HG03095 (cell line): ENCODE measurements around the gene CDC42EP3.

ENCODE experiments used
- ATAC-seq: cut with Tn5 transposase; IDR thresholded peaks from one replicate; pipeline ENCODE4 v1.9.1; 2021; ENCODE audit warnings: moderate library complexity; ENCODE audit not compliant: unreplicated experiment

CDC42EP3 gene

DNA sequence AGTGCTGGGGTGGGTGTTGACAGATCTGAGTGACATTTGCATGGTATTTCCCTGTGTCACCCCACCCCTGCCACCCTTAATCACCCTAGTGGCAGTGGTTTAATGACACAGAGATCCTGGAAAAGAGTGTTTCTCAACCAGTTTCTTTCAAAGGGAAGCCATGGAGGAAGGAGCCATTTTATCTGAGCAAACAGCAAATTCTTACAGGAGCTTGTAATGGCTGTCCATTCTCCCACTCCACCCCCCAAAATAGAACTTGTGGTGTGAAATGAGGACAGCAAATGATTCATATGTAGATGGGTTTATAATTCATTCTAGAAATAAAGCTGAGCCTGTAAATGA, 51.5 kb downstream of the CDC42EP3 start:
- ATAC-seq = no peak

DNA sequence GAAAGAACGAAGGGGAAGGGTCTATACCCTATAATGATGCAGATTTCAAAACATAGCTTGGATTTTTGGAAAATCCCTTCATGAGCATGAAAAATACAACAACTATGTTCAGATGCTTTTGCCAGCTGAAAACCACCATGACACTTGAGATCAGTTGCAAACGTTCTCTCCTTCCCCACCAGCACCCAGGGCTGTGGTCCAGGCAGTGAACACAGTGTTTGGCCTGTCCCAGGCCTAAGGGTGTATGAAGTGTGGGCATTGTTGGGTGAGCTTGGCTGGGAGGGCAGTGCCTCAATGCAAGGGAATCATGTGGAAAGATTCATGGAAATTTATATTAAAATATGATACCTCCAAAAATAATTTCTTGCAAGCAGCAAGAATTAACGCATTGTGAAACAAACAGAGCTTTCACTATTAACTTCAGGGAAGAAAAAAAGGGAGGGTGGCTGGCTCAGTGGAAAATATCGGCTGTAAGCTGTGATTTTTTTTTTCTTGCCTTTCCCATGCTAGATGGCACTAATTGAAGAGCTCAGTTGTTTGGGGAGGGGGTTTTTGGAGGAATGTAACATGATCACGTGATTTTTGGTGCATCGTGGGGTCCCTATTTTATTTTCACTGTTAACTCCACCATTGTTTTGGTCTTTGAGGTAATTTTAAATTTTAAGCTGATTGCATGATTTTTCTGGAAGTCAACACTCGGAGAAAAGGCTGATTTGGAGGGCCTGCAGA, 52.0 kb downstream of the CDC42EP3 start:
- ATAC-seq = no peak

DNA sequence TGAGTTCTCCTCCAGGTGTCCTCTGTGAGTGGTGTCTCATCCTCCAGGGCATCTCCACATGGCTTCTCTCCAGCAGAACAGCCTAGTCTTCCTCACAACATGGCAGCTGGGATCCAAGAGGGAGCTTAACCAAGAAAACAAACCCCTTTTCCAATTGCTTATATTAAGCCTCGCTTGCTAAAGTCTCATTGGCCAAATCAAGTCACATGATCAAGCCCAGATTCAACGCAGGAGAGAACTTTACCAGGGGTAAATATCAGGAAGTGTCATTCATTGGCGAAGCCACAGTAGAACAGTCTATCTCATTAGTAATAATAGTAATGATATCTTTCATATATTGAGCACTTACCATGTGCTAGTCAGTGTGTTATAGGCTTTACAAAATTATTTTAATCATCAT, 53.1 kb downstream of the CDC42EP3 start:
- no peak for ATAC-seq

DNA sequence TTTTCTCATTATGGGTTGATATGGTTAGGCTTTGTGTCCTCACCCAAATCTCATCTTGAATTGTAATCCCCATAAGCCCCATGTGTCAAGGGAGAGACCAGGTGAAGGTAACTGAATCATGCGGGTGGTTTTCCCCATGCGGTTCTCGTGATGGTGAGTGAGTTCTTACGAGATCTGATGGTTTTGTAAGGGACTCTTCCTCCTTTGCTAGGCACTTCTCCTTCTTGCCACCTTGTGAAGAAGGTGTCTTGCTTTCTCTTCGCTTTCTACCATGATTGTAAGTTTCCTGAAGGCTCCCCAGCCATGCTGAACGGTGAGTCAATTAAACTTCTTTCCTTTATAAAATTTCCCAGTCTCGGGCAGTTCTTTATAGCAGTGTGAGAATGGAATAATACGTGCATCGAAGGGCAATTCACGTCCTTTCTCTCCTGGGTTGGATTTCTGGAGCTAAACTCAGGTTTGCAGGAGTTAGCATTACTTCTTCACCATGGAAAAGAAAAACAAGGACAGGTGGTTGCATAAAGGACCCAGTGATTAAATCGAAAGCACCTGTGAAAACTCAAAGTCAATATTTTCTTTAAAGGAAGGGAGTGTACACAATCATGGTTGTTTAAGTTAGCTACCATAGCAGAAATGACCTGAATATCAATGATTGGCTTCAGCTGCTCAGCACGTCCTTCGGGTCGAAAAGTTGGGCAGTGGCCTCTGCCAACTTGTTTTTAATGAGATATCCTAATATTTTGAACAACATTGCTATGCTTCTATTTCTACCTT, 54.1 kb downstream of the CDC42EP3 start:
- ATAC-seq = peak; percentile 39

DNA sequence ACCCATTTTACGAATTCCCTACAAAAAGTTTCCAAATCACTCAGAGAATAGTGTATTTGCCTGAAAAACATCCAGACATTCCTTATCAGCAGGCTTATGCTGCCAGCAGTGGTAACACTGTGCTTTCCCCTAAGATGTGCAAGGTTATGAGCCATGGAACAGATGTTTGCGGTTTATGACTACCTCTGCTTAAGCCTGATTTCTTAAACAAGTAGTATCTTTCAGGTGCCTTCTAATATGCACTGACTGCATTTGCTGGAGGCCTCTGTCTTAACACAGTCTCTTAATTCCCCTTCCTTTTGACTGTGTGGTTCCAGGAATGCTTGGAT, 54.8 kb downstream of the CDC42EP3 start:
- peak; percentile 63 for ATAC-seq

DNA sequence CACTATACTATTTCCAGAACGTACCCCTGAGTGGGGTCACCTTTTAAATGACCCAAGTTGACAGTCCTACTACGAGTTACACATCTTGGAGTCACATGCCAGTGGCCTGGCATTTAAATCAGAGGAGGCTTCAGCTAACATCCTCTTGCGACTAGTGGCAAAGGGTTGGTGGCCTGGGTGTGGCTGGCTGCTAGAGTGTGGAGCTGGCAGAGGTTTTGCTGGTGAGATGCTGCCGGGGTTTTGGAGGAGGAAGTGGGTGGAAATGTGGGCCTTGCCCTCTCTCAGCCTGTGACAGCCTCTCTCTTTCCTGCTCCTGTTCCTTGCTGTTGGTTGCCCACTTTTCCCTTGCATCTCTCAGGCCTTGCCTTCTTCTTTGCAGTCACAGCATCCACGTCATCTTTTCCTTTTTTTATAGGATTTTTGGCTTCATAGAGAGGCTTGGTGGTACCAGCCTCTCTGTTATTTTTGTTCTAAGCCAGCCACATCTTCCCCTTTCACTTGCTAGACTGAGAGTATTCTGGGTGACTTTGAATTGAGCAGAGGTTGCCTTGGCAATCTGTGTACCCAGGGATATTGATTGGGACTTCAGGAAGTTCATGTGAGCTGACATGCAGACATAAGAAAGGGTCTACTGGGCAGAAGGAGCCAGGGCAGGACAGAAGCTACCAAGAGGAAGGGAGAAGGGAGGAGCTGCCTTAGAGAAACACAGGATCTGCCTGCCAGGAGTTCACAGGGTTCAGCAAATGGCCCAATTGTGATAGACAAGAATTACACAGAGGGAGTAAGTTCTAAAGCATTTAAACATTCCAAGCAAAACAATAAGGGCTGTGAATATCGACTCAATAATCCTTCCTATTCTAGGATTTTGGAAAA, 55.4 kb downstream of the CDC42EP3 start:
- no peak for ATAC-seq

- ATAC-seq = no peak
Observed at GRCh38 chr2:37614061-37614738, 57.2 kb downstream of the CDC42EP3 start.

GRCh38 chr2:37612382-37612781, 59.1 kb downstream of the CDC42EP3 start:
- no peak for ATAC-seq

DNA sequence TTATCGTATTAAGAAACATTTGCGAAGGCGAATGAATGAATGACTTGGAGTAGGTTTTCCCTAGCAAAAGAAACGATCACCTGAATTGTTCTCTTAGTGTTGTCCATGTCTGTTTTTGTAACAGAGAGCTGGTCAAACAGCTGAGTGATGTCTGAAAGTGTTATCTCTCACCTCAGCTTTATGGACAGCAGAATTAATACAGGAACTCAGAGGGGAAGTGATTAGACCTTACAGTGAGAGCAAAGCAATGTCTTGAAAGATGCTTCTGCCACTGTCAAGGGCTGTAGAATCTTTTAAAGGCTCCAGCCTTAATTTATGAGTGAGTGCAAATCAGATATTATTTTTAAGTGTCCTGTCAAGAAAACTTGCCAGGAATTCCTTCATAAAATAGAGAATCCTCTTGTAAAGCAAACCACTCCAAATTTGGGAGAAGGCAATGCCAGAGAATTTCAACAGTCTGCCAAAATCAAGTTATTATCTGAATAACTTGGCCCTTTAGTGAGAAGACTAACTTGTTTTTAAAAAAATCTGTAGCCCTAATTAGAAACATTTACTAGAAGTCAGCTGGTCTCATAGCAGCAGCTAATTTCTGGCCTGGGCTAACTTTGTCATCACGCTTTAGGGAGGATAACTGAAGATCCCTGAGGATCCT, 60.7 kb downstream of the CDC42EP3 start:
- ATAC-seq = no peak

GRCh38 chr2:37609782-37610181, 61.7 kb downstream of the CDC42EP3 start:
- ATAC-seq = no peak

DNA sequence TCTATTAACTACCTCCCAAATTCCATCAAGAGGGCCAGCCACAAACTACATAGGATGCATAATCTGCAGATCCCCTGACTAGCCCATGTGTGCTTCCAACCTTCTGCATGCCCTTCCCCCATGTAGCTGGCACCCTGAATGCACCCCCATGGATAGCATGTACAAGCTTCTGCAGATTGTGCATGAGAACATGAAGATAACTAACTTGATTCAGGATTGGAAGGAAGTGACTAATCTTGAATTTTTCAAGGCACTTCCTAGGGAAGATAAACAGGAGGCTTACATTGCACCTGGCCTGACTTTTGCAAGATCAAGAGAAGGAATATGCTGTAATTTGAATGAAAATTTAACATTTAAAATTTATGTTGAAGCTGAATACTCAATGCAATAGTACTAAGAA, 66.7 kb downstream of the CDC42EP3 start:
- ATAC-seq = no peak

- no peak for ATAC-seq
Observed at GRCh38 chr2:37602702-37603101, 68.7 kb downstream of the CDC42EP3 start.

DNA sequence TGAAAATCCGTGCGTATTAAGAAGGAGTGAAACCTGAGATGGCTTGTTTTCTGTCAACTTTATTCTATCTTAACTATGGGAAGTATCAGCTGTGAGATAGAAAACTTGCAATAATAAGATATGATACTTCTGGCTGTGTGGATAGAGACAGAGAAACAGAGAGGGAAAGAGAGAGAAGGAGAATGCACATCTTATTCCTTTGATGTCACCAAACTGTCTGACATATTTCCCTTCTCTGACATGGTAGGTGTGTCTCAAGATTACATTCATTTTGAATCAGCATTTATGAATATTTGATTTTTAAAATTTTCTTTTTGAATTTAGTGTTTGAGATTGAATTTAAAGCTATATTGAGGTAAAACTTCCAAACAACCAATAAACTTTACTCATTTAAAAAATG, 69.4 kb downstream of the CDC42EP3 start:
- ATAC-seq = no peak

DNA sequence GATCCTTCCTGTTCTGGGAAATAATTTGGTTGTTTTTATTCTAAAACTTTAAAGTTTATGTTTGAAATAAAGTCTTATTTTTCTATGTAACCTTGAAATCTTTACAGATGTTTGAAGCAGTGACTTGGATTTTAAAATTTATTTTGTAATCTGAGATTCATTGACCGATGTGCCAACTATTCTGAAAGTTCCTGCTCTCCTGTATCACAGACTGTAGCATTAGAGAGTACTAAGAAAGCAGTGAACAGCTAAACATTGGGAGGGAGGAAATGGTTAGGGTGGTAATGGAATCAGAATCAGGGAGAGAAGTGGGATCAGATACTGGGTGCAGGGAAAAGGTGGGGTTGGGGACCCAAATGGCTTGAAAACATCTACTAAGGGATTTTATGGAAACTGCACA, 69.9 kb downstream of the CDC42EP3 start:
- ATAC-seq = no peak

GRCh38 chr2:37600735-37601134, 70.7 kb downstream of the CDC42EP3 start:
- ATAC-seq = peak; percentile 65

- no peak for ATAC-seq
Observed at GRCh38 chr2:37599688-37600525, 71.5 kb downstream of the CDC42EP3 start.

DNA sequence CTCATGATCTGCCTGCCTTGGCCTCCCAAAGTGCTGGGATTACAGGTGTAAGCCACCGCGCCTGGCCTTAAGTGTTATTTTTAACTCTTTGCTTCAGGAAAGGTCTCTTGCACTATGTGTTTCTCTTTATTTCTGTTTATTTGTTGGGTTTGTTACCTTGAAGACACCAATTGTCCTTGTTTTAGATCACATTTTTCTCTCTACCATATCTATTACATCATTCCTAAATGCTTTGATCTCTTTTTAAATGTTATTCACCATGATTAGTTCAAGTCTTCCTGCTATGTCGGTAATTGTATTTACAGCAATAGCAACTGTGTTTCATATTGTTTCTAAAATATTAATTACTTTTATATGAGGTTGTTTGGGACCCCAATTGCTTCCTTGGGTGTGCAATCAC, 77.7 kb downstream of the CDC42EP3 start:
- no peak for ATAC-seq

- ATAC-seq = no peak
Observed at GRCh38 chr2:37593024-37593423, 78.4 kb downstream of the CDC42EP3 start.
